SK-N-SH (cell line): ENCODE results near the gene EEFSEC. TPM values are rescaled to one million over a fixed set of nuclear protein-coding genes. Genes with fewer than 3 reads are reported as not detected.

ENCODE experiments used
- CTCF ChIA-PET: fragments of 300-600, 350-600 bp; formaldehyde crosslinking; extraction: SDS; loops from one replicate; lab custom pipeline; 2021; lab: Yijun Ruan, JAX
- POLR2A ChIA-PET: fragments of 350-600 bp; sonication (Branson Sonifier 250); formaldehyde crosslinking; extraction: SDS; loops from one replicate; lab custom pipeline; 2020; ENCODE audit warnings: antibody characterized with exemption, inconsistent platforms; lab: Yijun Ruan, JAX
- DNase-seq: peaks from one replicate; pipeline ENCODE4 v3.0.0; 2012
- H2AFZ ChIP-seq: fragments of 200-600 bp; sonication (generic); 2 replicates; pipeline ENCODE4 v1.8.1; 2016; ENCODE audit warnings: antibody characterized with exemption, mild to moderate bottlenecking, low read depth
- H3F3A ChIP-seq: fragments of 200-600 bp; sonication (generic); replicated peaks from 2 replicates; pipeline ENCODE3; 2016; ENCODE audit warnings: antibody characterized with exemption, mild to moderate bottlenecking; ENCODE audit not compliant: insufficient read depth
- H3K27ac ChIP-seq, 2 experiments: fragments of 200-500 bp in 1 of 2; fragments of 200-600 bp in 1 of 2; sonication (Bioruptor generic) in 1 of 2; sonication (generic), shearing (Covaris generic) in 1 of 2; 2 replicates each; pipeline versions ENCODE4 v1.5.1 to v1.6.1; 2014 to 2016; ENCODE audit warnings: low read depth in 2 of 2, inconsistent platforms in 1 of 2, low read length in 1 of 2, mild to moderate bottlenecking in 1 of 2, mixed read lengths in 1 of 2
- H3K27me3 ChIP-seq: fragments of 200-600 bp; sonication (generic), shearing (Covaris generic); 2 replicates; pipeline ENCODE4 v1.6.1; 2016; ENCODE audit warnings: mixed run types; ENCODE audit not compliant: insufficient read depth
- H3K36me3 ChIP-seq, 2 experiments: fragments of 200-500 bp in 1 of 2; fragments of 200-600 bp in 1 of 2; sonication (Bioruptor generic) in 1 of 2; sonication (generic) in 1 of 2; replicated peaks in 1 of 2; 2 replicates each; pipeline versions ENCODE3 to v1.5.1; 2014 to 2016; ENCODE audit warnings: low read length in 1 of 2, mild to moderate bottlenecking in 1 of 2; ENCODE audit not compliant: insufficient read depth in 2 of 2, control insufficient read depth in 1 of 2
- H3K4me1 ChIP-seq, 2 experiments: fragments of 200-500 bp in 1 of 2; fragments of 200-600 bp in 1 of 2; sonication (Bioruptor generic) in 1 of 2; sonication (generic), shearing (Covaris generic) in 1 of 2; 2 replicates each; pipeline versions ENCODE4 v1.5.1 to v1.6.1; 2014 to 2016; ENCODE audit warnings: low read depth in 1 of 2, low read length in 1 of 2, mixed run types in 1 of 2; ENCODE audit not compliant: insufficient read depth in 2 of 2, control insufficient read depth in 1 of 2
- H3K4me2 ChIP-seq: fragments of 200-600 bp; sonication (generic), shearing (Covaris generic); 2 replicates; pipeline ENCODE4 v1.6.1; 2017; ENCODE audit warnings: mixed run types
- H3K4me3 ChIP-seq, 2 experiments: fragments of 200-500 bp in 1 of 2; fragments of 200-600 bp in 1 of 2; sonication (Bioruptor generic) in 1 of 2; sonication (generic), shearing (Covaris generic) in 1 of 2; 2 replicates each; pipeline versions ENCODE4 v1.5.1 to v1.8.1; 2014 to 2016; ENCODE audit warnings: low read depth in 2 of 2, inconsistent platforms in 1 of 2, low read length in 1 of 2, mild to moderate bottlenecking in 1 of 2, mixed read lengths in 1 of 2, moderate library complexity in 1 of 2
- H3K79me2 ChIP-seq: fragments of 200-600 bp; sonication (generic); 2 replicates; pipeline ENCODE4 v1.8.1; 2017; ENCODE audit warnings: mild to moderate bottlenecking; ENCODE audit not compliant: insufficient read depth
- H3K9ac ChIP-seq: fragments of 200-600 bp; sonication (generic); 2 replicates; pipeline ENCODE4 v1.6.1; 2017; ENCODE audit warnings: mixed run types
- H3K9me2 ChIP-seq: fragments of 200-600 bp; sonication (generic); 2 replicates; pipeline ENCODE4 v1.6.1; 2017; ENCODE audit warnings: mixed run types
- H3K9me3 ChIP-seq: fragments of 200-600 bp; sonication (generic); 2 replicates; pipeline ENCODE4 v1.6.1; 2017; ENCODE audit warnings: mixed run types, mild to moderate bottlenecking, moderate library complexity
- H4K20me1 ChIP-seq: fragments of 200-600 bp; sonication (generic); 2 replicates; pipeline ENCODE4 v1.6.1; 2017; ENCODE audit warnings: mild to moderate bottlenecking, mixed run types; ENCODE audit not compliant: insufficient read depth
- CHD2 ChIP-seq: fragments of 150-350 bp; IDR thresholded peaks from 2 replicates; pipeline ENCODE4 v1.6.1; 2018; ENCODE audit warnings: low read length; ENCODE audit not compliant: partially characterized antibody
- EP300 ChIP-seq, 2 experiments: IDR thresholded peaks; 2 replicates each; pipeline versions ENCODE4 v1.4.0 to v1.6.1; 2012; ENCODE audit warnings: borderline replicate concordance in 1 of 2, low read depth in 1 of 2, low read length in 1 of 2
- FOSL2 ChIP-seq: IDR thresholded peaks from 2 replicates; pipeline ENCODE4 v1.4.0; 2012; ENCODE audit warnings: low read depth, mild to moderate bottlenecking, moderate library complexity, borderline replicate concordance
- FOXJ3 ChIP-seq: sonication (generic); formaldehyde crosslinking; IDR thresholded peaks from 2 replicates; pipeline ENCODE4 v1.5.1; 2020; ENCODE audit warnings: mild to moderate bottlenecking, missing genetic modification reagents
- GABPA ChIP-seq: IDR thresholded peaks from 2 replicates; pipeline ENCODE4 v1.4.0; 2012; ENCODE audit warnings: low read depth, mild to moderate bottlenecking
- IRF3 ChIP-seq: fragments of 150-350 bp; IDR thresholded peaks from 2 replicates; pipeline ENCODE4 v1.6.1; 2016; ENCODE audit warnings: mild to moderate bottlenecking, low read depth, low read length
- MEF2A ChIP-seq: IDR thresholded peaks from 2 replicates; pipeline ENCODE4 v1.4.0; 2012; ENCODE audit warnings: low read depth, borderline replicate concordance
- MXI1 ChIP-seq: IDR thresholded peaks from 2 replicates; pipeline ENCODE4 v1.6.1; 2012; ENCODE audit warnings: mild to moderate bottlenecking, low read depth, low read length, improper control_type of control experiment
- PBX3 ChIP-seq: IDR thresholded peaks from 2 replicates; pipeline ENCODE4; 2012
- POLR2AphosphoS5 ChIP-seq: IDR thresholded peaks from 2 replicates; pipeline ENCODE4 v1.6.1; 2012; ENCODE audit warnings: low read depth, low read length
- RAD21 ChIP-seq: IDR thresholded peaks from 2 replicates; pipeline ENCODE4 v1.6.1; 2012; ENCODE audit warnings: mild to moderate bottlenecking, low read length
- RFX5 ChIP-seq: IDR thresholded peaks from 2 replicates; pipeline ENCODE4 v1.6.1; 2012; ENCODE audit warnings: mild to moderate bottlenecking, improper control_type of control experiment, low read length
- RXRA ChIP-seq: IDR thresholded peaks from 2 replicates; pipeline ENCODE4 v1.4.0; 2012; ENCODE audit warnings: low read depth, mild to moderate bottlenecking, borderline replicate concordance
- SIN3A ChIP-seq: IDR thresholded peaks from 2 replicates; pipeline ENCODE4 v1.6.1; 2012; ENCODE audit warnings: low read depth, mild to moderate bottlenecking, low read length, moderate library complexity, borderline replicate concordance
- SMC3 ChIP-seq: IDR thresholded peaks from 2 replicates; pipeline ENCODE4 v1.6.1; 2012; ENCODE audit warnings: low read depth, low read length, improper control_type of control experiment
- YY1 ChIP-seq: IDR thresholded peaks from 2 replicates; pipeline ENCODE4 v1.4.0; 2012; ENCODE audit warnings: low read depth, mild to moderate bottlenecking
- WGBS: methylation state at CpG from one replicate; pipeline ENCODE4 v1.1.6; 2017; ENCODE audit warnings: low lambda C conversion rate; 5-methylcytosine and 5-hydroxymethylcytosine counted together
- polyA plus RNA-seq, 3 experiments: library from polyadenylated mRNA; depleted of rRNA; stranded (reverse); fragments of >200 nt; gene quantifications; 2 replicates each; pipeline ENCODE4 v1.2.3, GENCODE V29; 2012
- TF ChIP-seq, protein P1 (sequence below): fragments of 200-600 bp; sonication (generic); IDR thresholded peaks from 2 replicates; pipeline ENCODE4 v1.6.1; 2017; ENCODE audit warnings: antibody characterized with exemption, mild to moderate bottlenecking, moderate library complexity
- TF ChIP-seq, protein P2 (sequence below): IDR thresholded peaks from 2 replicates; pipeline ENCODE4 v1.6.1; 2012; ENCODE audit warnings: mild to moderate bottlenecking, low read depth, low read length, moderate library complexity

EEFSEC gene
- polyA plus RNA-seq, 1 of the 3 experiments (the other 2 are of a cell fraction), result 12.4 TPM

DNA sequence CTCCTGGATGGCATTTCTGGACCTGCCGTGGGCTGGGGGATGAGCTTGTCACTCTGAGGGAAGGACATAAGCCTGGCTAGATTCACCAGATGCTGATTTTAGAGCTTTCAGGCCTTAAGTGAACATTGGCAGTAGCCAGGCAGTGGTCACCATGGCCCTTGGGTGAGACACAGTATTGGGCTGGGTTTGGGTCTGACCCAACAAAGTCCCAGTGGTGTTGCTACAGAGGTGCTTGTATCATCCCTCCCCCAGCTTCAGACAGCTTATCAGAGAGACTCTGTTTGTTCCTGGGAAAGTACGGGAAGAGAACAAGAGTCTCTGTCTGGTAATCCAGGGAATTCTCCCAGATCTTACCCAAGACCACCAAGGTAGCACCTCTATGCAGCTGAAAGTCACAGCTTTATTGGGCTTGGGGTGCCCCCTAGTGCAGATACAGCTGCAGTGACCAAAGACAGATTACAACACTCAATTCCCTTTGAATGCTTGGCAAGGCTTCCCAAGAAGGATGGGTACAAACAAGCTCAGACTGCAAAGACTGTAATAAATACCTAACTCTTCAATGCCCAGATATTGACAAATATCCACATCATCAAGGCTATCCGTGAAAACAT is 19.9 kb upstream of the EEFSEC start:
- Histone ChIP-seq H3K4me1 (no peaks in the 10 kb centered on the region), H3K9me2 (no peaks in the 10 kb centered on the region), H3K4me3 (no peak overlapping the region), H3F3A (no peaks in the 10 kb centered on the region), H3K9ac (no peak overlapping the region), H3K27ac (no peak overlapping the region), H4K20me1 (no peaks in the 10 kb centered on the region), H3K27me3 (no peaks in the 10 kb centered on the region), H3K36me3 (no peaks in the 10 kb centered on the region), H3K4me2 (no peak overlapping the region), H2AFZ (no peak overlapping the region), H3K9me3 (no peaks in the 10 kb centered on the region), H3K79me2 (no peaks in the 10 kb centered on the region)
- POLR2A ChIA-PET, result interaction anchor here (1.1 to 1.2 kb wide), 2 partner anchors 20 to 38 kb away, joined by 3 to 5 read pairs; partner anchors contain the start of gene EEFSEC
- DNase-seq, result peak; percentile 44
- WGBS, result 43% methylated on average over 3 of the region's 3 CpGs
- TF ChIP-seq POLR2AphosphoS5 (no peak), MXI1 (no peak), RAD21 (peak; percentile 90), FOXJ3 (no peak), MEF2A (no peak), YY1 (no peak), CHD2 (no peak), RXRA (no peak), PBX3 (no peak), EP300 (IDR thresholded peaks at IDR 0.05; ENCODE audit: borderline replicate concordance in 1 of 2, low read depth in 1 of 2, low read length in 1 of 2) (no peak), RFX5 (no peak), IRF3 (no peak), FOSL2 (no peak), SIN3A (no peak), SMC3 (peak; percentile 92), GABPA (no peak)
- TF ChIP-seq, protein P1, sequence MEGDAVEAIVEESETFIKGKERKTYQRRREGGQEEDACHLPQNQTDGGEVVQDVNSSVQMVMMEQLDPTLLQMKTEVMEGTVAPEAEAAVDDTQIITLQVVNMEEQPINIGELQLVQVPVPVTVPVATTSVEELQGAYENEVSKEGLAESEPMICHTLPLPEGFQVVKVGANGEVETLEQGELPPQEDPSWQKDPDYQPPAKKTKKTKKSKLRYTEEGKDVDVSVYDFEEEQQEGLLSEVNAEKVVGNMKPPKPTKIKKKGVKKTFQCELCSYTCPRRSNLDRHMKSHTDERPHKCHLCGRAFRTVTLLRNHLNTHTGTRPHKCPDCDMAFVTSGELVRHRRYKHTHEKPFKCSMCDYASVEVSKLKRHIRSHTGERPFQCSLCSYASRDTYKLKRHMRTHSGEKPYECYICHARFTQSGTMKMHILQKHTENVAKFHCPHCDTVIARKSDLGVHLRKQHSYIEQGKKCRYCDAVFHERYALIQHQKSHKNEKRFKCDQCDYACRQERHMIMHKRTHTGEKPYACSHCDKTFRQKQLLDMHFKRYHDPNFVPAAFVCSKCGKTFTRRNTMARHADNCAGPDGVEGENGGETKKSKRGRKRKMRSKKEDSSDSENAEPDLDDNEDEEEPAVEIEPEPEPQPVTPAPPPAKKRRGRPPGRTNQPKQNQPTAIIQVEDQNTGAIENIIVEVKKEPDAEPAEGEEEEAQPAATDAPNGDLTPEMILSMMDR, result peak; percentile 83
- TF ChIP-seq, protein P2, sequence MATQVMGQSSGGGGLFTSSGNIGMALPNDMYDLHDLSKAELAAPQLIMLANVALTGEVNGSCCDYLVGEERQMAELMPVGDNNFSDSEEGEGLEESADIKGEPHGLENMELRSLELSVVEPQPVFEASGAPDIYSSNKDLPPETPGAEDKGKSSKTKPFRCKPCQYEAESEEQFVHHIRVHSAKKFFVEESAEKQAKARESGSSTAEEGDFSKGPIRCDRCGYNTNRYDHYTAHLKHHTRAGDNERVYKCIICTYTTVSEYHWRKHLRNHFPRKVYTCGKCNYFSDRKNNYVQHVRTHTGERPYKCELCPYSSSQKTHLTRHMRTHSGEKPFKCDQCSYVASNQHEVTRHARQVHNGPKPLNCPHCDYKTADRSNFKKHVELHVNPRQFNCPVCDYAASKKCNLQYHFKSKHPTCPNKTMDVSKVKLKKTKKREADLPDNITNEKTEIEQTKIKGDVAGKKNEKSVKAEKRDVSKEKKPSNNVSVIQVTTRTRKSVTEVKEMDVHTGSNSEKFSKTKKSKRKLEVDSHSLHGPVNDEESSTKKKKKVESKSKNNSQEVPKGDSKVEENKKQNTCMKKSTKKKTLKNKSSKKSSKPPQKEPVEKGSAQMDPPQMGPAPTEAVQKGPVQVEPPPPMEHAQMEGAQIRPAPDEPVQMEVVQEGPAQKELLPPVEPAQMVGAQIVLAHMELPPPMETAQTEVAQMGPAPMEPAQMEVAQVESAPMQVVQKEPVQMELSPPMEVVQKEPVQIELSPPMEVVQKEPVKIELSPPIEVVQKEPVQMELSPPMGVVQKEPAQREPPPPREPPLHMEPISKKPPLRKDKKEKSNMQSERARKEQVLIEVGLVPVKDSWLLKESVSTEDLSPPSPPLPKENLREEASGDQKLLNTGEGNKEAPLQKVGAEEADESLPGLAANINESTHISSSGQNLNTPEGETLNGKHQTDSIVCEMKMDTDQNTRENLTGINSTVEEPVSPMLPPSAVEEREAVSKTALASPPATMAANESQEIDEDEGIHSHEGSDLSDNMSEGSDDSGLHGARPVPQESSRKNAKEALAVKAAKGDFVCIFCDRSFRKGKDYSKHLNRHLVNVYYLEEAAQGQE, result no peak
- CTCF ChIA-PET, result interaction anchor here (0.6 to 3.9 kb wide), 36 partner anchors 9 to 483 kb away, joined by 3 to 63 read pairs (median 5); partner anchors contain the start of genes EEFSEC, MGLL and RUVBL1
